ENCODE results near the gene SUCNR1. TPM values are rescaled to one million over a fixed set of nuclear protein-coding genes. Genes with fewer than 3 reads are reported as not detected.
"Not testable (repeated sequence)": the region's sequence is repeated elsewhere in the genome, so short reads cannot be mapped to it uniquely, and the experiment has no call there.

Gene SUCNR1
- polyA plus RNA-seq, 2 donors = 0.06 TPM; not detected in 1

DNA sequence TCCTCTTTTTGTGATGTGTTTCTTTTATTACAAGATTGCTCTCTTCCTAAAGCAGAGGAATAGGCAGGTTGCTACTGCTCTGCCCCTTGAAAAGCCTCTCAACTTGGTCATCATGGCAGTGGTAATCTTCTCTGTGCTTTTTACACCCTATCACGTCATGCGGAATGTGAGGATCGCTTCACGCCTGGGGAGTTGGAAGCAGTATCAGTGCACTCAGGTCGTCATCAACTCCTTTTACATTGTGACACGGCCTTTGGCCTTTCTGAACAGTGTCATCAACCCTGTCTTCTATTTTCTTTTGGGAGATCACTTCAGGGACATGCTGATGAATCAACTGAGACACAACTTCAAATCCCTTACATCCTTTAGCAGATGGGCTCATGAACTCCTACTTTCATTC lies 7.7 kb downstream of the SUCNR1 start:
- no peak overlapping the region for H3K27ac ChIP-seq (ENCODE audit: low read depth in 2 of 2, low read length in 1 of 2)
- H3K4me1 ChIP-seq (ENCODE audit: control insufficient read depth in 2 of 2, insufficient read depth in 2 of 2, low read length in 1 of 2) = no peaks in the 10 kb centered on the region
- no peaks in the 10 kb centered on the region for H3K27me3 ChIP-seq (ENCODE audit: control insufficient read depth in 1 of 2, insufficient read depth in 2 of 2, low read length in 2 of 2)
- H3K36me3 ChIP-seq (ENCODE audit: control insufficient read depth in 2 of 2, insufficient read depth in 2 of 2, low read length in 1 of 2) = no peaks in the 10 kb centered on the region
- H3K4me3 ChIP-seq (ENCODE audit: low read depth in 1 of 2, low read length in 2 of 2) = no peak overlapping the region
- peaks cover 0 to 4% of the 10 kb centered on the region in 2 donors for H3K9me3 ChIP-seq (ENCODE audit: control insufficient read depth in 2 of 2, insufficient read depth in 1 of 2, low read depth in 1 of 2, low read length in 1 of 2)
- 92 to 93% methylated on average over 6 of the region's 6 CpGs for WGBS, 2 donors

DNA sequence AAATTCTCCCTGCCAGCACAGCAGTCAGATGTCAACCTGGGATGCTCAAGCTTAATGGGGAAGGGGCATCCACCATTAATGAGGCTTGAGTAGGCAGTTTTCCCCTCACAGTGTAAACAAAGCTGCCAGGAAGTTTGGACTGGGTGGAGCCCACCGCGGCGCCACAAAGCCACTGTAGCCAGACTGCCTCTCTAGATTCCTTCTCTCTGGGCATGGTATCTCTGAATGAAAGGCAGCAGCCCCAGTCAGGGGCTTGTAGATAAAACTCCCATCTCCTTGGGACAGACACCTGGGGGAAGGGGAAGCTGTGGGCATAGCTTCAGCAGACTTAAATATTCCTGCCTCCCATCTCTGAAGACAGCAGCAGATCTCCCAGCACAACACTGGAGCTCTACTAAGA lies 12.0 kb downstream of the SUCNR1 start:
- H3K4me1 ChIP-seq (ENCODE audit: control insufficient read depth in 2 of 2, insufficient read depth in 2 of 2, low read length in 1 of 2); H3K4me3 ChIP-seq (ENCODE audit: low read depth in 1 of 2, low read length in 2 of 2); H3K9me3 ChIP-seq (ENCODE audit: control insufficient read depth in 2 of 2, insufficient read depth in 1 of 2, low read depth in 1 of 2, low read length in 1 of 2); H3K27me3 ChIP-seq (ENCODE audit: control insufficient read depth in 1 of 2, insufficient read depth in 2 of 2, low read length in 2 of 2); H3K36me3 ChIP-seq (ENCODE audit: control insufficient read depth in 2 of 2, insufficient read depth in 2 of 2, low read length in 1 of 2); H3K27ac ChIP-seq (ENCODE audit: low read depth in 2 of 2, low read length in 1 of 2): not testable (repeated sequence)
- WGBS, 2 donors = 85 to 89% methylated on average over 3 of the region's 3 CpGs

DNA sequence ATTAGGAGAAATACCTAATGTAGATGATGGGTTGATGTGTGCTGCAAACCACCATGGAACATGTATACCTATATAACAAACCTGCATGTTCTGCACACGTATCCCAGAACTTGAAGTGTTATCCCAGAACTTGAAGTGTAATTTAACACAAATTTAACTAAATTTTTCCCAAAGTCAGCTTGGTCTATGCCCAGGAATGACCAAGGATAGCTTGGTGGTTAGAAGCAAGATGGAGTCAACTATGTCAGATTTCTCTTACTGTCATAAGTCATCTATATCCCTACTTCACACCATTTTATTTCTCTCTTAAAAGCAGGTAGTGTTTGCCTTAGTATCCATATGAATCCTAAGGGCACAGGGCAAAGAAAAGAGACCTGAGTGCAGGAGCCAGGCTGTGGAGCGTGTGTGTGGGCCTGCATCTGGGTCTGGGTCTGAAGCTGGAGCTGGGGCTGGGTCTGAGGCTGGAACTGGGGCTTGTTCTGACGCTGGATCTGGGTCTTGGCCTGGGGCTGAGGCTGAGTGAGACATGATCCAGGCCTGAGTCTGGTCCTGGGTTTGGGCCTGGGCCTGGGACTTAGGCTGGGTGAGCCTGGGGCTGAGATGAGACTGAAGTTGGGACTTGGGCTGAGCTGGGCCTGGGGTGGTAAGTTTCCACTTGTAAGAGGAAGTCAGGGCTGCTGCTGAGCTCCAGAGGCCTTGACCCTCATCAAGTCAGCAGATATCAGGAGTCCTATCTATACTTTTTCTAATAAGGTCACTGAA lies 14.2 kb downstream of the SUCNR1 start:
- not testable (repeated sequence) for H3K4me1 ChIP-seq (ENCODE audit: control insufficient read depth in 2 of 2, insufficient read depth in 2 of 2, low read length in 1 of 2); H3K9me3 ChIP-seq (ENCODE audit: control insufficient read depth in 2 of 2, insufficient read depth in 1 of 2, low read depth in 1 of 2, low read length in 1 of 2); H3K27ac ChIP-seq (ENCODE audit: low read depth in 2 of 2, low read length in 1 of 2); H3K4me3 ChIP-seq (ENCODE audit: low read depth in 1 of 2, low read length in 2 of 2); H3K27me3 ChIP-seq (ENCODE audit: control insufficient read depth in 1 of 2, insufficient read depth in 2 of 2, low read length in 2 of 2); H3K36me3 ChIP-seq (ENCODE audit: control insufficient read depth in 2 of 2, insufficient read depth in 2 of 2, low read length in 1 of 2)
- WGBS, 2 donors = 93 to 95% methylated on average over 1 of the region's 3 CpGs

DNA sequence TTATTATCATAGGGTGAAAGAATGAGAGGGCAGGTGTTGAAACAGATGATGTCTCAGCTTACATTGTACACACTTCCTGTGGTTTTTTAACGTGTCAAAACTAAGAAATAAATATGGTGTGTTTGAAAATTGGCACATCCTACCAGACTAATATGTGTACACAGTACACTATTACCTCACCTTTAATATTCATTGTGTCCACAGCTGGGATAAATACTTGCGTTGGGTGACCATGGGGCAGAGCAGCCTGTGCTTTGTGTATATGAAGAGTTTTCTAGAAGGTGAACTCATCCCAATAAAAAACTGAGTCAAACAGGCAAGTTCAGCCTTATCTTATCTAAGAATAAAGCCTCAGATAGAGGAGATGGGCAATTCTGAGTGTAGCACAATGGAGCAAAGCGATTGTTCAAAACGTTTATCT lies 17.3 kb downstream of the SUCNR1 start:
- WGBS, 2 donors = 50% methylated on average over 4 of the region's 4 CpGs

DNA sequence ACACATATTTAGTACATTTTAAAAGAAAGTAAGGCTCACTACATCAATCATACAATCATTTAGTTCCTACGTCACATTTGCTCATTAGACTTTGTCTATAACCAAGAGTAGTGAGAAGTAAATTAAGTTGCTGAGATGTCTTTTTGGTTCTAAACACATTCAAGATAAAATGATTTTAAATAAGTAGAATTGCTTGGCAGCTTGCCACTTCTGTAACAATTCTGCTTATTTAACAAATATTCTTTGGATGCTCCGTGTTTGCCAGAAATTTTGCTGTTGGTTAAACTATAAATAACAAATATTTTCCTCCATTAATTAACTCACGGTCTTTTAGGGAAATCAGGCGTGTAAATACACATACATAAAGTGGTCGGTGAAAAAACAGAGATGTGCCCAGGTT lies 18.3 kb downstream of the SUCNR1 start:
- no peaks in the 10 kb centered on the region for H3K9me3 ChIP-seq (ENCODE audit: control insufficient read depth in 2 of 2, insufficient read depth in 1 of 2, low read depth in 1 of 2, low read length in 1 of 2)
- no peaks in the 10 kb centered on the region for H3K27me3 ChIP-seq (ENCODE audit: control insufficient read depth in 1 of 2, insufficient read depth in 2 of 2, low read length in 2 of 2)
- no peak overlapping the region for H3K27ac ChIP-seq (ENCODE audit: low read depth in 2 of 2, low read length in 1 of 2)
- no peaks in the 10 kb centered on the region for H3K4me1 ChIP-seq (ENCODE audit: control insufficient read depth in 2 of 2, insufficient read depth in 2 of 2, low read length in 1 of 2)
- H3K36me3 ChIP-seq (ENCODE audit: control insufficient read depth in 2 of 2, insufficient read depth in 2 of 2, low read length in 1 of 2) = no peaks in the 10 kb centered on the region
- WGBS, 2 donors = 61 to 62% methylated on average over 5 of the region's 5 CpGs
- no peak overlapping the region for H3K4me3 ChIP-seq (ENCODE audit: low read depth in 1 of 2, low read length in 2 of 2)

More for the DNA sequence above, 17.3 kb downstream of the SUCNR1 start:
- Histone ChIP-seq H3K4me3 (ENCODE audit: low read depth in 1 of 2, low read length in 2 of 2) (no peak overlapping the region), H3K27me3 (ENCODE audit: control insufficient read depth in 1 of 2, insufficient read depth in 2 of 2, low read length in 2 of 2) (no peaks in the 10 kb centered on the region), H3K9me3 (ENCODE audit: control insufficient read depth in 2 of 2, insufficient read depth in 1 of 2, low read depth in 1 of 2, low read length in 1 of 2) (no peaks in the 10 kb centered on the region), H3K27ac (ENCODE audit: low read depth in 2 of 2, low read length in 1 of 2) (no peak overlapping the region), H3K4me1 (ENCODE audit: control insufficient read depth in 2 of 2, insufficient read depth in 2 of 2, low read length in 1 of 2) (no peaks in the 10 kb centered on the region), H3K36me3 (ENCODE audit: control insufficient read depth in 2 of 2, insufficient read depth in 2 of 2, low read length in 1 of 2) (no peaks in the 10 kb centered on the region)

DNA sequence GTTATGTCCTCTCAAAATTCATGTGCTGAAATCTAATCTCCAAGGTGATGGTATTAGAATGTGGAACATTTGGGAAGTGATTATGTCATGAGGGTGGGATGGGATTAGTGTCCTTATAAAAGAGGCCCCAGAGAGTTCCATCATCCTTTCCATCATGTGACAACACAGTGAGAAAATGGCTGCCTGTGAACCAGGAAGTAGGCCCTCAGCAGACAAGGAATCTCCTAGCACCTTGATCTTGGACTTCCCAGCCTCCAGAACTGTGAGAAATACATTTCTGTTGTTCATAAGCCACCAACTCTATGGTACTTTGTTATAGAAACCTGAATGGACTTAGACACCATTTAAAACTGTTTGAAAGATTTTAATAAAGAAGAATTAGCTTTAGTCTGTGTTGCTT lies 20.8 kb downstream of the SUCNR1 start:
- Histone ChIP-seq H3K4me1 (ENCODE audit: control insufficient read depth in 2 of 2, insufficient read depth in 2 of 2, low read length in 1 of 2) (no peaks in the 10 kb centered on the region), H3K4me3 (ENCODE audit: low read depth in 1 of 2, low read length in 2 of 2) (no peak overlapping the region), H3K27me3 (ENCODE audit: control insufficient read depth in 1 of 2, insufficient read depth in 2 of 2, low read length in 2 of 2) (no peaks in the 10 kb centered on the region), H3K36me3 (ENCODE audit: control insufficient read depth in 2 of 2, insufficient read depth in 2 of 2, low read length in 1 of 2) (no peaks in the 10 kb centered on the region), H3K9me3 (ENCODE audit: control insufficient read depth in 2 of 2, insufficient read depth in 1 of 2, low read depth in 1 of 2, low read length in 1 of 2) (no peaks in the 10 kb centered on the region), H3K27ac (ENCODE audit: low read depth in 2 of 2, low read length in 1 of 2) (no peak overlapping the region)

DNA sequence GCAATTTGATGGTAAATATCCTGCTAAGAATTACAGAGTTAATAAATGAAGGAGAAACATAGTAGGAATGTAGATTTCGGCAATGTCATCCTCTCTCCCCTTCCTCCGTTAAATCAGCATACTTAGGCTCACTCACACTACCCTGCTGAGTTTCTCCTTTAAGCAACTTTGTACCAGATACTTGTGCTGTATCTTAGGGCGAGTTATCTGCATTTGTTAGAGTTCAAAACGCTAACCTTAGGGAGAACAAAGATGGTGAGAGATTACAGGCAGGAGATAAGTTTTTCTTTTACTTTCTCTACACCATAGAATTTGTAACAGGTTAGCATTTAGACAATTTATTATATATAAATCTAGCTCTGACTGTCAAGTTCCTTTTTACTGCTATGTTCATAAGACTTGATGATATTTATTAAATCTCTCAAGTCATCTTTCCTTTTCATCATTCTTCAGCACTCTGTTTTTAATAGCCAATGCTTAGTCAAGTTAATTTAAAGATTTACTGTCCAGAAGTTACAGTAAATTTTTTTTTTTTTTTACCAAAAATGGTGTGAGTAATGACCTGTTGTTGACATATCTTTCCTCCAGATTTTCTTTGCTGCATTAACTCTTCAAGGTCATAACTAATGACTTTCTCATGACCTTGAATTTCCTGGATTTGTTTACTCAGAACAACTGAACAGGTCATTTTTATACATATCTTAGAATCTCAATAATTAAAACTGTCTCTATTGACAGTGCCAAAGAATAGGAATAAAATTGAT lies 22.2 kb downstream of the SUCNR1 start:
- H3K27ac ChIP-seq (ENCODE audit: low read depth in 2 of 2, low read length in 1 of 2) = no peak overlapping the region
- H3K4me3 ChIP-seq (ENCODE audit: low read depth in 1 of 2, low read length in 2 of 2) = no peak overlapping the region
- H3K4me1 ChIP-seq (ENCODE audit: control insufficient read depth in 2 of 2, insufficient read depth in 2 of 2, low read length in 1 of 2) = no peaks in the 10 kb centered on the region
- 55 to 66% methylated on average over 4 of the region's 4 CpGs for WGBS, 2 donors
- no peaks in the 10 kb centered on the region for H3K36me3 ChIP-seq (ENCODE audit: control insufficient read depth in 2 of 2, insufficient read depth in 2 of 2, low read length in 1 of 2)
- no peaks in the 10 kb centered on the region for H3K9me3 ChIP-seq (ENCODE audit: control insufficient read depth in 2 of 2, insufficient read depth in 1 of 2, low read depth in 1 of 2, low read length in 1 of 2)
- no peaks in the 10 kb centered on the region for H3K27me3 ChIP-seq (ENCODE audit: control insufficient read depth in 1 of 2, insufficient read depth in 2 of 2, low read length in 2 of 2)

DNA sequence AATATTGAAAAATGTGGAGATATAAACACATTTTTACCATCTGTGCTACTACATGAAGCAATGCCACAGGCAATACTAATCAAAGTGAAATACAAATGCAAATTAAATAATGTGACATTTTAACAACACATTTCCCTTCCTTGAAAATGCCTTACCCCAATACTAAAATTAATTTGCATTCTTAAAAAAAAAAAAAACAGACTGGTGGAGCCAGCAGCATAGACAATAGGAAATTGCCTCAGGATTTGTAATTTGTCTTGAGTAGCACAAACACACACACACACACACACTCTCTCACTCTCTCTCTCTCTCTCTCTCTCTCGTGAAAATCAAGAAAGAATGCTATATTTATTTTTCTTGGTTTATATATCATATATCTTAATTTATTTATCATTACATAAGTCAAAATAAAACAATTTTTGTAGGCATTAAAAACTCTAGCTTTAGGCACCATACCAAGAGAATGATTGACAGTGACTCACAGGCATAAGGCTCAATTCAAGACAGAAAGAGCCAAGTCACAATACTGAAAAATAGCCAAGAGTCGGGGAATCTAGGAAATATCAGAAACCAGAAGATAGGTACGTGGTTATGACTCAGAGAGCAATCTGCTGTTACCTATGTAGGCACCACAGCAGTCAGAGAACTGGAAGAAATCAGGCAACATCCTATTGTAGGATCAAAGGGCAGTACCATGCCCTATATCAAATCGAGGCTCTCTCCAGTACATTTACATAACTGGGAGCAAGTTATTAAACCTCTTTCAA lies 23.0 kb downstream of the SUCNR1 start:
- Histone ChIP-seq H3K4me1 (ENCODE audit: control insufficient read depth in 2 of 2, insufficient read depth in 2 of 2, low read length in 1 of 2) (no peaks in the 10 kb centered on the region), H3K27me3 (ENCODE audit: control insufficient read depth in 1 of 2, insufficient read depth in 2 of 2, low read length in 2 of 2) (no peaks in the 10 kb centered on the region), H3K27ac (ENCODE audit: low read depth in 2 of 2, low read length in 1 of 2) (no peak overlapping the region), H3K4me3 (ENCODE audit: low read depth in 1 of 2, low read length in 2 of 2) (no peak overlapping the region), H3K9me3 (ENCODE audit: control insufficient read depth in 2 of 2, insufficient read depth in 1 of 2, low read depth in 1 of 2, low read length in 1 of 2) (no peaks in the 10 kb centered on the region), H3K36me3 (ENCODE audit: control insufficient read depth in 2 of 2, insufficient read depth in 2 of 2, low read length in 1 of 2) (no peaks in the 10 kb centered on the region)
- 41 to 46% methylated on average over 4 of the region's 4 CpGs for WGBS, 2 donors

DNA sequence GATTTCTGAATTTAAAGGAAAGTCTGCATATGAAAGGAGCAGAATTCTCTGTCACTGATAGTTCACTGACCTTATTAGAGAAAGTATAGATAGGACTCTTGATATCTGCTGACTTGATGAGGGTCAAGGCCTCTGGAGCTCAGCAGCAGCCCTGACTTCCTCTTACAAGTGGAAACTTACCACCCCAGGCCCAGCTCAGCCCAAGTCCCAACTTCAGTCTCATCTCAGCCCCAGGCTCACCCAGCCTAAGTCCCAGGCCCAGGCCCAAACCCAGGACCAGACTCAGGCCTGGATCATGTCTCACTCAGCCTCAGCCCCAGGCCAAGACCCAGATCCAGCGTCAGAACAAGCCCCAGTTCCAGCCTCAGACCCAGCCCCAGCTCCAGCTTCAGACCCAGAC lies 24.7 kb downstream of the SUCNR1 start:
- H3K4me3 ChIP-seq (ENCODE audit: low read depth in 1 of 2, low read length in 2 of 2); H3K36me3 ChIP-seq (ENCODE audit: control insufficient read depth in 2 of 2, insufficient read depth in 2 of 2, low read length in 1 of 2); H3K9me3 ChIP-seq (ENCODE audit: control insufficient read depth in 2 of 2, insufficient read depth in 1 of 2, low read depth in 1 of 2, low read length in 1 of 2); H3K27me3 ChIP-seq (ENCODE audit: control insufficient read depth in 1 of 2, insufficient read depth in 2 of 2, low read length in 2 of 2); H3K27ac ChIP-seq (ENCODE audit: low read depth in 2 of 2, low read length in 1 of 2); H3K4me1 ChIP-seq (ENCODE audit: control insufficient read depth in 2 of 2, insufficient read depth in 2 of 2, low read length in 1 of 2): not testable (repeated sequence)
- no CpG with 5 or more reads among the region's 1 CpG for WGBS, 2 donors

Data from esophagus (tissue), 2 donors.